Dendritic cell treated with granulocyte-macrophage colony-stimulating factor and Interleukin-4, amounts not matched to agents 40 ng/mL and 50 ng/mL, for 4 days (primary cell): ENCODE data around the gene DYRK4.
"Not testable (repeated sequence)": the region's sequence is repeated elsewhere in the genome, so short reads cannot be mapped to it uniquely, and the experiment has no call there.

Experiments used
- H3K27ac Mint-ChIP-seq: one replicate; pipeline ENCODE4 v1.8.0; 2022; ENCODE audit warnings: mild to moderate bottlenecking, mixed read lengths
- H3K27me3 Mint-ChIP-seq: one replicate; pipeline ENCODE4 v1.8.0; 2022; ENCODE audit warnings: mild to moderate bottlenecking, mixed read lengths
- H3K36me3 Mint-ChIP-seq: one replicate; pipeline ENCODE4 v1.8.0; 2022; ENCODE audit warnings: low read depth, mixed read lengths
- H3K4me1 Mint-ChIP-seq: one replicate; pipeline ENCODE4 v1.8.0; 2022; ENCODE audit warnings: low read depth, mixed read lengths
- H3K4me3 Mint-ChIP-seq: one replicate; pipeline ENCODE4 v1.8.0; 2022; ENCODE audit warnings: mild to moderate bottlenecking, moderate library complexity, mixed read lengths
- H3K9me3 Mint-ChIP-seq: one replicate; pipeline ENCODE4 v1.8.0; 2022; ENCODE audit warnings: mixed read lengths
- intact Hi-C: fragments of 100-400 bp; cut with micrococcal nuclease; formaldehyde crosslinking; loops from one replicate; pipeline ENCODE4 v1.15.0; 2022

DYRK4 gene, protein sequence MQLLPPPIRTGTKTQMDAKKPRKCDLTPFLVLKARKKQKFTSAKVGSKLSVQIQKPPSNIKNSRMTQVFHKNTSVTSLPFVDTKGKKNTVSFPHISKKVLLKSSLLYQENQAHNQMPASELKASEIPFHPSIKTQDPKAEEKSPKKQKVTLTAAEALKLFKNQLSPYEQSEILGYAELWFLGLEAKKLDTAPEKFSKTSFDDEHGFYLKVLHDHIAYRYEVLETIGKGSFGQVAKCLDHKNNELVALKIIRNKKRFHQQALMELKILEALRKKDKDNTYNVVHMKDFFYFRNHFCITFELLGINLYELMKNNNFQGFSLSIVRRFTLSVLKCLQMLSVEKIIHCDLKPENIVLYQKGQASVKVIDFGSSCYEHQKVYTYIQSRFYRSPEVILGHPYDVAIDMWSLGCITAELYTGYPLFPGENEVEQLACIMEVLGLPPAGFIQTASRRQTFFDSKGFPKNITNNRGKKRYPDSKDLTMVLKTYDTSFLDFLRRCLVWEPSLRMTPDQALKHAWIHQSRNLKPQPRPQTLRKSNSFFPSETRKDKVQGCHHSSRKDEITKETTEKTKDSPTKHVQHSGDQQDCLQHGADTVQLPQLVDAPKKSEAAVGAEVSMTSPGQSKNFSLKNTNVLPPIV

GRCh38 chr12:4562034-4562657, at the start of gene DYRK4:
Gene DYRK4 (plus strand): TSS chr12:4562208. CDS start chr12:4562246, 38 bp downstream.
- Mint-ChIP-seq H3K27ac (peak within 1 kb of the TSS; percentile 90), H3K9me3 (no peaks in the 10 kb centered on the region), H3K36me3 (no peaks in the 10 kb centered on the region), H3K4me1 (peaks cover 51% of the 10 kb centered on the region), H3K4me3 (peak within 1 kb of the TSS; percentile 78), H3K27me3 (peaks cover 6% of the 10 kb centered on the region)
- intact Hi-C loops, result no loop called here

DNA sequence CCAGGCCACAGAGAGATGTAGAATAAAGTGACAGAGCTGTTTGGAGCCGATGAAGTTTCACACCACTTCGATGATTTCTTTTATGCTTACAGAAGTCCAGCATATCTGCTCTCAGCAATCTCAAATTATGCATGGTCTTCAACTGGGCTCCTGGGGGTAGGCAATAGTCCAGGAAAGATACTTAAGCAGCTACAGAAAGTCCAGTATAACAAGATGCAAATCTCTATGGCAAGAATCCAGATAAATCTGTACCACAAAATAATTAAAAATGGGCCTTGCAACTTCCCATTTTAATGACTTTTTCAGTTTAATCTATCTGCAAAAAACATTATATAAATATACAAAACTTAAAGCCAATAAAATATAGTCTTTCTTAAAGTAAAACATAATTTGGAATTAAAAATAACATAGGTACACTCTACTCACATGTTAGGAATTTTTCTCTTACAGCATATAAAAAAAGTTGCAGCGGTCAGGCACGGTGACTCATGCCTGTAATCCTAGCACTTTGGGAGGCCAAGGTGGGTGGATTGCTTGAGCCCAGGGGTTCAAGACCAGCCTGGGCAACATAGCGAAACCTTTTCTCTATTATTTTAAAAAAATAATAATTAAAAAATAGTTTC, 43.8 kb upstream of the DYRK4 start:
- intact Hi-C loops, result no loop called here
- Mint-ChIP-seq H3K27me3 (no peaks in the 10 kb centered on the region), H3K4me1 (no peaks in the 10 kb centered on the region), H3K9me3 (no peaks in the 10 kb centered on the region), H3K36me3 (peaks cover 60% of the 10 kb centered on the region), H3K4me3 (no peak overlapping the region), H3K27ac (no peak overlapping the region)

DNA sequence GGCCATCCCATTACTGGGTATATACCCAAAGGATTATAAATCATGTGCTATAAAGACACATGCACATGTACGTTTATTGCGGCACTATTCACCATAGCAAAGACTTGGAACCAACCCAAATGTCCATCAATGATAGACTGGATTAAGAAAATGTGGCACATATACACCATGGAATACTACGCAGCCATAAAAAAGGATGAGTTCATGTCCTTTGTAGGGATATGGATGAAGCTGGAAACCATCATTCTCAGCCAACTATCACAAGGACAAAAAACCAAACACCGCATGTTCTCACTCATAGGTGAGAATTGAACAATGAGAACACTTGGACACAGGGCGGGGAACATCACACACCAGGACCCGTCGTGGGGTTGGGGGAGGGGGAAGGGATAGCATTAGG, 38.6 kb upstream of the DYRK4 start:
- H3K9me3 Mint-ChIP-seq, H3K27me3 Mint-ChIP-seq, H3K4me1 Mint-ChIP-seq, H3K27ac Mint-ChIP-seq, H3K4me3 Mint-ChIP-seq: not testable (repeated sequence)
- intact Hi-C loops, result loop anchor here (10.0 kb wide), 1 partner anchor 219 kb away; no protein-coding TSS in a partner anchor
- peaks cover 78% of the 10 kb centered on the region for H3K36me3 Mint-ChIP-seq

GRCh38 chr12:4526923-4527546, 35.0 kb upstream of the DYRK4 start:
- intact Hi-C loops, result loop anchor here (1.0 to 10.0 kb wide), 3 partner anchors 106 to 222 kb away; no protein-coding TSS in a partner anchor
- H3K4me3 Mint-ChIP-seq, result no peak overlapping the region
- no peaks in the 10 kb centered on the region for H3K27me3 Mint-ChIP-seq
- H3K4me1 Mint-ChIP-seq, result peaks cover 6% of the 10 kb centered on the region
- peaks cover 68% of the 10 kb centered on the region for H3K36me3 Mint-ChIP-seq
- H3K9me3 Mint-ChIP-seq, result no peaks in the 10 kb centered on the region
- no peak overlapping the region for H3K27ac Mint-ChIP-seq

DNA sequence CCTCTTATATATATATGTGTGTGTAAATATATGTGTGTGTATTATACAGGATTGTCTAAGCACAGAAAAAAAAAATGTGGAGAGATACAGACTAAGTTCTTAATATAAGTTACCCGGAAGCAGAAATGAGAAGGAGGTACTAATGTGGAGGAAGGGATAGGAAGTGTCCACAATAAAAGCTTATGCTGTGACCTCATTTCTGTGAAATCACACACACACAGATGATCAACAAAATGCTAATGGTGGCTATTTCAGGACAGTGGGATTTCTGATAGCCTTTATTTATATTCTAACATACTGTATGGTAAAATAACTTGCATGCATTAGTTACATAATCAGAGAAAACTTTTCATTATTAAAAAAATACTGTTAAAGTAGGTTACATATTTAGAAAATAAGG, 31.8 kb upstream of the DYRK4 start:
- intact Hi-C loops, result loop anchor here (10.0 kb wide), 1 partner anchor 115 kb away; the partner anchor contains the start of genes AKAP3 and NDUFA9
- peak overlapping the region; percentile 62 for H3K27ac Mint-ChIP-seq

DNA sequence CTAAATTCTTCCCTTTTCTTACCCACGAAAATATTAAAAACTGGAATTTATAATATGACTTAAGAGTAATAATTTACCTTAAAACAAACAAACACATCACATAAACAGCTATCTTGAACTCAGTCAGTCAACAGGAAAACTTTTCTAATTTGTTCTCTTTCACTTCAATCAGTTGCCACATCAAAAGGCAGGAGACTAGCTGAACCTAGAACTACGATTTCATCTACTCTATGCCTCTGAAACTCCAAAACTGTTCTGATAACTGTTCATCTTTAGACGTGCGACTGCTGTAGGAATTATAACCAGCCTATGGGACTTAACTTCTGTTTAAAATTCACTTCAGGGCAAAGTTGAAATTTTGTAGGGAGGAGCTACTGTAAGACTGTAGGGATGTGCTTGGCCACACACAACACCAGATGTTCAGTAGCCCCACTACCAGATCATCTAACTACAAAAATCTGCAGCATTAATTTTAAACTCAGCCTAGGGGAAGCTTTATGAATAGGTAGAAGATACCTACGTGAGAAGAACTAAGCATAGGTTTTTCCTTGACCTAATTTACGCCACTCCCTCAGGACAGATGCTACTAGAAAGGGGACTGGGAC, 30.9 kb upstream of the DYRK4 start:
- intact Hi-C loops, result loop anchor here (10.0 kb wide), 1 partner anchor 114 kb away; the partner anchor contains the start of genes AKAP3 and NDUFA9
- Mint-ChIP-seq H3K4me1 (peaks cover 6% of the 10 kb centered on the region), H3K27me3 (no peaks in the 10 kb centered on the region), H3K4me3 (no peak overlapping the region), H3K27ac (no peak overlapping the region), H3K9me3 (no peaks in the 10 kb centered on the region), H3K36me3 (peaks cover 30% of the 10 kb centered on the region)

More for the DNA sequence above, 31.8 kb upstream of the DYRK4 start:
- no peak overlapping the region for H3K4me3 Mint-ChIP-seq
- peaks cover 40% of the 10 kb centered on the region for H3K36me3 Mint-ChIP-seq
- H3K9me3 Mint-ChIP-seq, result no peaks in the 10 kb centered on the region
- no peaks in the 10 kb centered on the region for H3K27me3 Mint-ChIP-seq
- peaks cover 6% of the 10 kb centered on the region for H3K4me1 Mint-ChIP-seq

DNA sequence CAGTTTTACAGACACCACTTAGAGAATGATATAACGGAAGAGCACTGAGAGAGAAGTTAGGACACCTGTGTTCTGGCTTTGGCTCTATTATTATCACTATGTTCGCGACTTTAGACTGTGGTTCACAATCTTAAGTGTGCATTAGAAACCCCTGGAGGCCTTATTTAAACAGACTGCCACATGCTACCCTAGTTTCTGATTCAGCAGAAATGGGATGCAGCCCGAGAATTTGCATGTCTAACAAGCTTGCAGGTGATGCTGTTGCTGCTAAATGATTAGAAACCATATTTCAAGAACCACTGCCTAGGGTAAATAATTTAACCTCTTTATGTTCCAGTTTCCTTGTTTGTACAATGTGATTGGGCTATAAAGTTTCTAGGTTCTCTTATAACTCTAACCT, 26.9 kb upstream of the DYRK4 start:
- no peaks in the 10 kb centered on the region for H3K9me3 Mint-ChIP-seq
- no peak overlapping the region for H3K27ac Mint-ChIP-seq
- no peak overlapping the region for H3K4me3 Mint-ChIP-seq
- H3K36me3 Mint-ChIP-seq, result peaks cover 16% of the 10 kb centered on the region
- no peaks in the 10 kb centered on the region for H3K27me3 Mint-ChIP-seq
- intact Hi-C loops, result loop anchor here (5.0 to 10.0 kb wide), 3 partner anchors 110 to 663 kb away; partner anchors contain the start of genes AKAP3, NDUFA9, PARP11 and TIGAR
- H3K4me1 Mint-ChIP-seq, result peaks cover 23% of the 10 kb centered on the region

- H3K9me3 Mint-ChIP-seq, result no peaks in the 10 kb centered on the region
- peaks cover 21% of the 10 kb centered on the region for H3K4me1 Mint-ChIP-seq
- no peak overlapping the region for H3K4me3 Mint-ChIP-seq
- H3K36me3 Mint-ChIP-seq, result peaks cover 10% of the 10 kb centered on the region
- no peak overlapping the region for H3K27ac Mint-ChIP-seq
- intact Hi-C loops, result loop anchor here (5.0 to 10.0 kb wide), 3 partner anchors 109 to 664 kb away; partner anchors contain the start of genes AKAP3, NDUFA9, PARP11 and TIGAR
- H3K27me3 Mint-ChIP-seq, result no peaks in the 10 kb centered on the region
These were observed 26.1 kb upstream of the DYRK4 start for GRCh38 chr12:4535871-4536270.

DNA sequence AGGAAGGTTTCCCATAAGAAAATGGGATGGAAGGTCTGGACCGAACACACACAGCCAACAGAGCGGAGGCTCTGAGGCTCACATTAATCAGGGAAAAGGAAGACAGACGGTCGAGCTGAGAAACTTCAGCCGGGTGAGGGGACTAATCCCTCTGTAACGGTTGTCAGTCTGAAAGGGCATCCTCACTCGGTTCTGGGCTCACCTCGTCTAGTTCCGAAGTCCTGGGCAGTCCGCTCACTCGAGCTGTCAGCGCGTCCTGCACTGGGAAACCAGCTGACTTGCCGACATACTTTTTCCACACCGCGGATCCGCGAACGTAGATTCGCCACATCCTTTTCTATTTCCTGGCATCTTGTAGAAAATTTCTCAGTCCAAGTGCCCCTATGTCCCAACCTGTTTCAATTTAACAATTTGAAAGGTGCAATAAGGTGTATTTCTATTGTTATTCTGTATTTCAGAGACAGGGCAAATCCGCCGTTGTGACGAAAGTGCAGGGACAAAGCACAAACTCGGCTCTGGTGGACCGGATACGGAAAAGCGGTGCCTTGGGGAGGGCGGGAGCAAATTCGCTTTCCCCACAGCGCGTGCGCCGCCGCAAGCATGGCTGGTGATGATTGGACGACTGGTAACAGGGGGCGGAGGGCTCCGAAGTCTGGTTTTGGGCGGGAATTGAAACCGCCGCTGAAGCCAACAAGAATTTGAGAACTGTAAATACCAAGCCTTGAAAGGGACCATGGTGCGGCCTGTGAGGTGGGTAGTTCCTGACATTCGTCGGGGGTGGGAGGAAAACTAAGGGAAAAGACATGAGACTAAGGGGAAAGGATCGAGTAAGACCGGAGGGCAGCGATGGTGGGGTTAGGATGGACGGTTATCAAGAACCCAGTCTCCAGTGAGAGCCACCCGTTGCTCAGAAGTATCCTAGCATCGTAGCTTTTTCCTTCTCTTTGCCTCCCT, 23.5 kb upstream of the DYRK4 start, which contains the start of gene RAD51AP1:
Gene RAD51AP1, plus strand, starts transcription at position 684 of the 954 bp plus-strand sequence. Its CDS starts 50 bp downstream, at position 734.
- H3K36me3 Mint-ChIP-seq, result peaks cover 10% of the 10 kb centered on the region
- H3K4me3 Mint-ChIP-seq, result peak within 1 kb of the TSS; percentile 92
- H3K9me3 Mint-ChIP-seq, result no peaks in the 10 kb centered on the region
- H3K4me1 Mint-ChIP-seq, result peaks cover 21% of the 10 kb centered on the region
- intact Hi-C loops, result loop anchor here (5.0 to 10.0 kb wide), 3 partner anchors 106 to 666 kb away; partner anchors contain the start of genes AKAP3, NDUFA9, PARP11 and TIGAR
- no peaks in the 10 kb centered on the region for H3K27me3 Mint-ChIP-seq
- H3K27ac Mint-ChIP-seq, result peak within 1 kb of the TSS; percentile 96

- peaks cover 15% of the 10 kb centered on the region for H3K36me3 Mint-ChIP-seq
- no peaks in the 10 kb centered on the region for H3K9me3 Mint-ChIP-seq
- intact Hi-C loops, result loop anchor here (5.0 to 10.0 kb wide), 3 partner anchors 105 to 667 kb away; partner anchors contain the start of genes AKAP3, NDUFA9, PARP11 and TIGAR
- H3K4me1 Mint-ChIP-seq, result peaks cover 21% of the 10 kb centered on the region
- no peaks in the 10 kb centered on the region for H3K27me3 Mint-ChIP-seq
- H3K27ac Mint-ChIP-seq, result peak overlapping the region; percentile 96
- H3K4me3 Mint-ChIP-seq, result peak overlapping the region; percentile 92
These were observed 22.7 kb upstream of the DYRK4 start for GRCh38 chr12:4539167-4539870.

- H3K27me3 Mint-ChIP-seq, result no peaks in the 10 kb centered on the region
These were observed 21.8 kb upstream of the DYRK4 start for GRCh38 chr12:4540170-4540569.

More at GRCh38 chr12:4540170-4540569, 21.8 kb upstream of the DYRK4 start:
- Mint-ChIP-seq H3K36me3 (peaks cover 22% of the 10 kb centered on the region), H3K4me1 (peaks cover 21% of the 10 kb centered on the region), H3K27ac (no peak overlapping the region), H3K9me3 (no peaks in the 10 kb centered on the region), H3K4me3 (no peak overlapping the region)
- intact Hi-C loops, result no loop called here
